ENCODE measurements around the gene FOXR1. TPM values are rescaled to one million over a fixed set of nuclear protein-coding genes. Genes with fewer than 3 reads are reported as not detected.

FOXR1 gene
- total and polyA plus RNA-seq, 2 donors (not counting 3 experiments of a cell fraction or from before 2014, with no cell fraction given) = not detected

DNA sequence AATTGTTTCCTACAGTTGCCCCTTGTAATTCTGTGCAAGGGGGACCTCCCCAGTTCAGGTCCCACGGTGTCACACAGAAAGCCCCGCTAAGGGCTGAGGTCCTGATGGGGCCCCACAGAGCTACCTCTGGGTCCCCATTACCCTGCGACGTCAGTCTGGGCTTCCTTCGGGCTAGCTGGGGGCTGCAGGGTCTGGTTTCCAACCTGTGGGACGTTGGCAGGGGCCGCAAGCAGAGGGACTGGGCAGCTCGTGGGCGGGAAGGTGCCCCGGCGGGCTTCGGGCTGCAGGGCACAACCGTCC lies 58.4 kb downstream of the FOXR1 start:
- Histone ChIP-seq H3K36me3 (ENCODE audit: control insufficient read depth in 2 of 2, extremely low read depth in 1 of 2, insufficient read depth in 2 of 2, low read length in 2 of 2) (peaks cover 0 to 7% of the 10 kb centered on the region in 2 experiments), H3K9me3 (replicated peaks; ENCODE audit: control insufficient read depth, insufficient read depth, low read length) (no peaks in the 10 kb centered on the region), H2AFZ (ENCODE audit: low read depth, low read length) (peak overlapping the region; percentile 84), H3K9me1 (replicated peaks; ENCODE audit: control insufficient read depth, extremely low read depth, insufficient read depth, low read length) (no peaks in the 10 kb centered on the region), H3K79me2 (ENCODE audit: control insufficient read depth, insufficient read depth, low read length) (no peaks in the 10 kb centered on the region), H3K27ac (ENCODE audit: insufficient read depth, low read depth, low read length) (no peak overlapping the region), H3K9ac (replicated peaks; ENCODE audit: extremely low read depth, insufficient read depth, low read length) (peak overlapping the region; percentile 31), H3K4me1 (ENCODE audit: control insufficient read depth, extremely low read depth, insufficient read depth, low read length) (peaks cover 5% of the 10 kb centered on the region), H3K4me3 (replicated peaks in 1 of 3; ENCODE audit: insufficient read depth in 1 of 3, low read depth in 1 of 3, low read length in 3 of 3) (peak overlapping the region; percentile 55 to 86 (median 60)), H3K4me2 (ENCODE audit: insufficient read depth, low read length) (peak overlapping the region; percentile 65), H4K20me1 (replicated peaks; ENCODE audit: control insufficient read depth, extremely low read depth, insufficient read depth, low read length) (no peaks in the 10 kb centered on the region), H3K27me3 (ENCODE audit: control insufficient read depth in 2 of 2, insufficient read depth in 2 of 2, low read length in 2 of 2) (no peaks in the 10 kb centered on the region)
- no peak for FAIRE-seq
- intact Hi-C loops (cut with micrococcal nuclease) = loop anchor here (1.0 kb wide), 2 partner anchors 12 to 27 kb away; partner anchors contain the start of genes HYOU1, RPS25 and TRAPPC4
- CTCF ChIA-PET = interaction anchor here (2.2 kb wide), 1 partner anchor 11 kb away, joined by 11 read pairs; the partner anchor contains the start of genes RPS25 and TRAPPC4
- no peak for DNase-seq (ENCODE audit: low read depth, low spot score)
- POLR2A ChIA-PET = interaction anchor here (0.6 kb wide), 1 partner anchor 212 kb away, joined by 3 read pairs; no protein-coding TSS in a partner anchor
- dilution Hi-C loops (cut with MboI; ENCODE audit: extremely low pct_ligation_motif_present, low sequenced_read_pairs) = no loop called here
- TF ChIP-seq JUN (IDR thresholded peaks at IDR 0.05; ENCODE audit: borderline replicate concordance, insufficient read depth, insufficient read length, low read depth) = no peak
- no peak for TF ChIP-seq MYC (IDR thresholded peaks at IDR 0.05; ENCODE audit: low read depth, low read length)
- no peak for TF ChIP-seq EZH2 (IDR thresholded peaks at IDR 0.05; ENCODE audit: borderline replicate concordance, low read depth, low read length, severe bottlenecking)
- no peak for TF ChIP-seq POLR2A (IDR thresholded peaks at IDR 0.05; ENCODE audit: low read depth, low read length)
- no TSS peak for BruUV-seq (replicated peaks)

DNA sequence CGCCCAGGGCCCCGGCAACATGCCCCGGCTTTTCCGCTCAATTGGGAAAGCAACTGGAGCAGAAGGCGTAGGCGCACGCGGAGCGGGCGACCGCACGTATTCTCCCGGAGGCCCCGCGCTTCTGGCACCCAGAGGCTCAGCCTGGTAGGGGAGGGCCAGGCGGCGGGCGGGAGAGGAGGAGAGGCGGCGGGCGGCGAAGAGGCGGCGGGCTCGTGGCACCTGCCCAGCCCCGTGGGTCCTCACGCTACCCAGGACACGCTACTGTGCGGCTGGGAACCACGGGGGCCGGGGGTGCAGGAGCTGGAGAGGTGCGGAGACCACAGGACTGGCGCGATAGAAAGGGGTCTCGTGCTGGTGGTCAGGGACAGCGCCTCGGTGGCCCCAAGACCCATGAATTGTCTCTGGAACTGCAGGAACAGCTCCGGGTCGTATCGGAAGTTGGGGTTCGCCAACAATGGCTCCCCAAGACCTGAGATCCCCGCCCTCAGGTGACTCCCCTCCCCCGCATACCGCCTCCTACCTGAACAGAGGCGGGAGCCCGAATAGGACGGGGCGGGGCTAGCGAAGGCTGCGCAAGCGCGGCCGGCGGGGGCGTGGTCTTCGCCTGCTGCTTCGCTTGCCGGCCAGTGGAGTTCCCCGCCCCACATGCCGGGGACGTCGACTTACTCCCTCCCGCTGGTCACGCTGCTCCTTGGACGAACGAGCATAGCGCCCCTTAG lies 58.9 kb downstream of the FOXR1 start, which contains the start of gene SLC37A4:
Gene SLC37A4 (minus strand): TSS at position 549 of the 719 bp plus-strand sequence.
- Histone ChIP-seq H3K79me2 (ENCODE audit: control insufficient read depth, insufficient read depth, low read length) (no peaks in the 10 kb centered on the region), H3K9ac (replicated peaks; ENCODE audit: extremely low read depth, insufficient read depth, low read length) (peak within 1 kb of the TSS; percentile 31), H4K20me1 (replicated peaks; ENCODE audit: control insufficient read depth, extremely low read depth, insufficient read depth, low read length) (no peaks in the 10 kb centered on the region), H3K27ac (ENCODE audit: insufficient read depth, low read depth, low read length) (no peak within 1 kb of the TSS), H3K4me2 (ENCODE audit: insufficient read depth, low read length) (peak within 1 kb of the TSS; percentile 65), H3K4me1 (ENCODE audit: control insufficient read depth, extremely low read depth, insufficient read depth, low read length) (peaks cover 5% of the 10 kb centered on the region), H3K4me3 (replicated peaks in 1 of 3; ENCODE audit: insufficient read depth in 1 of 3, low read depth in 1 of 3, low read length in 3 of 3) (peak within 1 kb of the TSS; percentile 55 to 86 (median 60)), H3K9me3 (replicated peaks; ENCODE audit: control insufficient read depth, insufficient read depth, low read length) (no peaks in the 10 kb centered on the region), H3K36me3 (ENCODE audit: control insufficient read depth in 2 of 2, extremely low read depth in 1 of 2, insufficient read depth in 2 of 2, low read length in 2 of 2) (peaks cover 0 to 6% of the 10 kb centered on the region in 2 experiments), H2AFZ (ENCODE audit: low read depth, low read length) (peak within 1 kb of the TSS; percentile 84), H3K9me1 (replicated peaks; ENCODE audit: control insufficient read depth, extremely low read depth, insufficient read depth, low read length) (no peaks in the 10 kb centered on the region), H3K27me3 (ENCODE audit: control insufficient read depth in 2 of 2, insufficient read depth in 2 of 2, low read length in 2 of 2) (no peaks in the 10 kb centered on the region)
- CTCF ChIA-PET = interaction anchor here (2.2 kb wide), 1 partner anchor 11 kb away, joined by 11 read pairs; the partner anchor contains the start of genes RPS25 and TRAPPC4
- TF ChIP-seq POLR2A (IDR thresholded peaks at IDR 0.05; ENCODE audit: low read depth, low read length) (peak; percentile 65), FOS (IDR thresholded peaks at IDR 0.05; ENCODE audit: borderline replicate concordance, insufficient read depth, low read length) (no peak), EZH2 (IDR thresholded peaks at IDR 0.05; ENCODE audit: borderline replicate concordance, low read depth, low read length, severe bottlenecking) (no peak), POLR2AphosphoS5 (IDR thresholded peaks at IDR 0.05; ENCODE audit: insufficient read depth, low read depth, low read length) (peak; percentile 63), JUN (IDR thresholded peaks at IDR 0.05; ENCODE audit: borderline replicate concordance, insufficient read depth, insufficient read length, low read depth) (no peak), MYC (IDR thresholded peaks at IDR 0.05; ENCODE audit: low read depth, low read length) (peak; percentile 68), GATA2 (IDR thresholded peaks at IDR 0.05; ENCODE audit: insufficient read depth, insufficient read length, low read depth, low read length) (no peak)
- TF ChIP-seq, protein P1, sequence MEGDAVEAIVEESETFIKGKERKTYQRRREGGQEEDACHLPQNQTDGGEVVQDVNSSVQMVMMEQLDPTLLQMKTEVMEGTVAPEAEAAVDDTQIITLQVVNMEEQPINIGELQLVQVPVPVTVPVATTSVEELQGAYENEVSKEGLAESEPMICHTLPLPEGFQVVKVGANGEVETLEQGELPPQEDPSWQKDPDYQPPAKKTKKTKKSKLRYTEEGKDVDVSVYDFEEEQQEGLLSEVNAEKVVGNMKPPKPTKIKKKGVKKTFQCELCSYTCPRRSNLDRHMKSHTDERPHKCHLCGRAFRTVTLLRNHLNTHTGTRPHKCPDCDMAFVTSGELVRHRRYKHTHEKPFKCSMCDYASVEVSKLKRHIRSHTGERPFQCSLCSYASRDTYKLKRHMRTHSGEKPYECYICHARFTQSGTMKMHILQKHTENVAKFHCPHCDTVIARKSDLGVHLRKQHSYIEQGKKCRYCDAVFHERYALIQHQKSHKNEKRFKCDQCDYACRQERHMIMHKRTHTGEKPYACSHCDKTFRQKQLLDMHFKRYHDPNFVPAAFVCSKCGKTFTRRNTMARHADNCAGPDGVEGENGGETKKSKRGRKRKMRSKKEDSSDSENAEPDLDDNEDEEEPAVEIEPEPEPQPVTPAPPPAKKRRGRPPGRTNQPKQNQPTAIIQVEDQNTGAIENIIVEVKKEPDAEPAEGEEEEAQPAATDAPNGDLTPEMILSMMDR (IDR thresholded peaks at IDR 0.05; ENCODE audit: extremely low read depth in 1 of 2, insufficient read depth in 1 of 2, low read depth in 1 of 2, low read length in 2 of 2) = peak in 1 of 2 donors; percentile 93
- TF ChIP-seq, protein P2, sequence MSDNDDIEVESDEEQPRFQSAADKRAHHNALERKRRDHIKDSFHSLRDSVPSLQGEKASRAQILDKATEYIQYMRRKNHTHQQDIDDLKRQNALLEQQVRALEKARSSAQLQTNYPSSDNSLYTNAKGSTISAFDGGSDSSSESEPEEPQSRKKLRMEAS (IDR thresholded peaks at IDR 0.05; ENCODE audit: insufficient read depth, insufficient read length) = peak; percentile 96
- BruUV-seq (replicated peaks) = TSS peak; percentile 31
- POLR2A ChIA-PET = interaction anchor here (0.6 kb wide), 1 partner anchor 212 kb away, joined by 3 read pairs; no protein-coding TSS in a partner anchor
- intact Hi-C loops (cut with micrococcal nuclease) = loop anchor here (1.0 kb wide), 2 partner anchors 12 to 27 kb away; partner anchors contain the start of genes HYOU1, RPS25 and TRAPPC4
- FAIRE-seq (peak; percentile 98), DNase-seq (ENCODE audit: low read depth, low spot score) (peak; percentile 98)
- dilution Hi-C loops (cut with MboI; ENCODE audit: extremely low pct_ligation_motif_present, low sequenced_read_pairs) = no loop called here

Measured in endothelial cell of umbilical vein (primary cell).